Mesendoderm (in vitro differentiated cells): Measurements from ENCODE around the gene PIGP.

Experiments used
- DNase-seq: peaks from one replicate; pipeline ENCODE4 v3.0.0; 2013
- H2AK5ac ChIP-seq: 2 replicates; pipeline ENCODE4 v1.6.1; 2013; ENCODE audit warnings: low read length, inconsistent platforms
- H2BK120ac ChIP-seq: 2 replicates; pipeline ENCODE4 v1.6.1; 2013; ENCODE audit warnings: low read depth, mild to moderate bottlenecking, low read length, moderate library complexity, mixed read lengths
- H2BK15ac ChIP-seq: replicated peaks from 2 replicates; pipeline ENCODE4 v1.6.1; 2013; ENCODE audit warnings: low read depth, mild to moderate bottlenecking, moderate library complexity
- H2BK5ac ChIP-seq: 2 replicates; pipeline ENCODE4 v1.6.1; 2013; ENCODE audit warnings: low read length, inconsistent platforms
- H3K18ac ChIP-seq: 2 replicates; pipeline ENCODE4 v1.6.1; 2013; ENCODE audit warnings: mild to moderate bottlenecking, low read length, mixed read lengths
- H3K23ac ChIP-seq: one replicate; pipeline ENCODE4 v1.6.1; 2013; ENCODE audit warnings: low read length
- H3K27ac ChIP-seq: 2 replicates; pipeline ENCODE4 v1.5.1; 2013; ENCODE audit warnings: low read depth, mild to moderate bottlenecking, inconsistent platforms, low read length, moderate library complexity
- H3K27me3 ChIP-seq: 2 replicates; pipeline ENCODE4 v1.6.1; 2013; ENCODE audit warnings: low read length, control low read depth, mild to moderate bottlenecking, inconsistent platforms; ENCODE audit not compliant: insufficient read depth, poor library complexity
- H3K36me3 ChIP-seq: 2 replicates; pipeline ENCODE4 v1.6.1; 2013; ENCODE audit warnings: low read length, inconsistent platforms; ENCODE audit not compliant: control insufficient read depth, insufficient read depth
- H3K4ac ChIP-seq: one replicate; pipeline ENCODE4 v1.6.1; 2013; ENCODE audit warnings: low read depth, mild to moderate bottlenecking, low read length, moderate library complexity
- H3K4me1 ChIP-seq: 2 replicates; pipeline ENCODE4 v1.6.1; 2013; ENCODE audit warnings: low read depth, low read length, inconsistent platforms; ENCODE audit not compliant: control insufficient read depth
- H3K4me2 ChIP-seq: 2 replicates; pipeline ENCODE4 v1.6.1; 2013; ENCODE audit warnings: low read length
- H3K4me3 ChIP-seq: 2 replicates; pipeline ENCODE4 v1.5.1; 2013; ENCODE audit warnings: mild to moderate bottlenecking, low read length
- H3K56ac ChIP-seq: one replicate; pipeline ENCODE4 v1.6.1; 2013; ENCODE audit warnings: low read length
- H3K79me1 ChIP-seq: 2 replicates; pipeline ENCODE4 v1.6.1; 2013; ENCODE audit warnings: low read length, inconsistent platforms
- H3K79me2 ChIP-seq: 2 replicates; pipeline ENCODE4 v1.6.1; 2013; ENCODE audit warnings: mild to moderate bottlenecking, low read length; ENCODE audit not compliant: control insufficient read depth, insufficient read depth
- H3K9ac ChIP-seq: 2 replicates; pipeline ENCODE4 v1.6.1; 2013; ENCODE audit warnings: low read length, inconsistent platforms
- H4K5ac ChIP-seq: one replicate; pipeline ENCODE4 v1.6.1; 2013; ENCODE audit warnings: low read length
- H4K8ac ChIP-seq: one replicate; pipeline ENCODE4 v1.6.1; 2013; ENCODE audit warnings: low read depth, mild to moderate bottlenecking, control low read depth, low read length, moderate library complexity
- WGBS: extraction: QIAGEN DNeasy Blood & Tissue Kit; methylation state at CpG from one replicate; pipeline ENCODE4 v1.1.7; 2013; ENCODE audit warnings: low lambda C conversion rate, missing lambda C conversion rate; ENCODE audit not compliant: insufficient coverage; ENCODE audit errors: extremely low coverage; 5-methylcytosine and 5-hydroxymethylcytosine counted together

PIGP gene

GRCh38 chr21:37032877-37033471, 39.9 kb downstream of the PIGP start:
- Histone ChIP-seq H3K18ac (no peak overlapping the region), H3K27ac (no peak overlapping the region), H3K79me2 (no peaks in the 10 kb centered on the region), H3K79me1 (no peaks in the 10 kb centered on the region), H4K5ac (no peak overlapping the region), H4K8ac (no peak overlapping the region), H3K56ac (no peak overlapping the region), H3K36me3 (no peaks in the 10 kb centered on the region), H3K23ac (no peak overlapping the region), H3K4me2 (no peak overlapping the region), H3K9ac (no peak overlapping the region), H2AK5ac (no peak overlapping the region), H3K4me1 (no peaks in the 10 kb centered on the region), H3K4me3 (no peak overlapping the region), H3K4ac (no peak overlapping the region), H2BK120ac (no peak overlapping the region), H2BK15ac (no peak overlapping the region), H3K27me3 (no peaks in the 10 kb centered on the region), H2BK5ac (no peak overlapping the region)
- no CpG with 5 or more reads among the region's 4 CpGs for WGBS
- no peak for DNase-seq

DNA sequence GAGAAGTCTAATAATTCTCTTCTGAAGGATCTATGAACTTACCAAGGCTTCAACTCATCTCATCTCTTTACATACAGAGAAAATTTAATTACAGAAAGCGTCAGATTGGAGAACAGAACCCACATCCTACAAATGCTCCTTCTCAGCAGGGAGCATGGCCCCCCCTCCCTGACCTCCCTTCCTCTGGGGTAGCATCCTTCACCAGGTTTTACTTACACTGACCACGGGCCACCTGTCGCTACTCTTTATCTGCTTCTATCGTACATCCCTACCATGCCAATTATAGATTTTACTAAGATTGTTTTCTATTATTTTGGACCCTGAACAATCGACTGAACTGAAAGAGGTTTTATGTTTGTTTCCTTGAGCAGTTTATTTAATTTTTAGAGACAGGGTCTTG, 40.6 kb downstream of the PIGP start:
- no peak overlapping the region for H3K9ac ChIP-seq
- DNase-seq, result no peak

DNA sequence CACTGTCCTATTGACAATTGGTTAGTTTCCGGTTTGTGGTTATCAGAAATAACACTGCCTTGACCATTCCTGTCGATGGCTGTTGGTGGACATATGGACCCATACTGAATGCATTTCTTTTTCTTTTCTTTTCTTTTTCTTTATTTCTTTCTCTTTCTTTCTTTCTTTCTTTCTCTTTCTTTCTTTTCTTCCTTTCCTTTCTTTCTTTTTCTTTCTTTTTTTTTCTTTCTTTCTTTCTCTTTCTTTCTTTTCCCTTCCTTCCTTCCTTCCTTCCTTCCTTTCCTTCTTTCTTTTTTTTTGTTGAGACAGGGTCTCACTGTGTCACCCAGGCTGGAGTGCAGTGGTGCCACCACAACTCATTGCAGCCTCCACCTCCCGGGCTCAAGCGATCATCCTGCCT, 42.0 kb downstream of the PIGP start:
- Histone ChIP-seq H2BK5ac (no peak overlapping the region), H3K79me1 (no peaks in the 10 kb centered on the region), H3K18ac (no peak overlapping the region), H3K56ac (no peak overlapping the region), H3K79me2 (no peaks in the 10 kb centered on the region), H3K4me2 (no peak overlapping the region), H3K9ac (no peak overlapping the region), H3K36me3 (no peaks in the 10 kb centered on the region), H2AK5ac (no peak overlapping the region), H2BK15ac (no peak overlapping the region), H3K23ac (no peak overlapping the region), H2BK120ac (no peak overlapping the region), H3K4me1 (no peaks in the 10 kb centered on the region), H3K27ac (no peak overlapping the region), H4K5ac (no peak overlapping the region), H3K4me3 (no peak overlapping the region), H4K8ac (no peak overlapping the region), H3K27me3 (no peaks in the 10 kb centered on the region), H3K4ac (no peak overlapping the region)
- WGBS, result no CpG with 5 or more reads among the region's 4 CpGs
- no peak for DNase-seq

More for the DNA sequence above, 40.6 kb downstream of the PIGP start:
- no peak overlapping the region for H3K27ac ChIP-seq
- H4K8ac ChIP-seq, result no peak overlapping the region
- no peak overlapping the region for H3K4me3 ChIP-seq
- no peak overlapping the region for H4K5ac ChIP-seq
- H2AK5ac ChIP-seq, result no peak overlapping the region
- H3K79me1 ChIP-seq, result no peaks in the 10 kb centered on the region
- H3K79me2 ChIP-seq, result no peaks in the 10 kb centered on the region
- H3K56ac ChIP-seq, result no peak overlapping the region
- H3K4ac ChIP-seq, result no peak overlapping the region
- no peaks in the 10 kb centered on the region for H3K36me3 ChIP-seq
- no peak overlapping the region for H3K4me2 ChIP-seq
- H3K27me3 ChIP-seq, result no peaks in the 10 kb centered on the region
- H2BK15ac ChIP-seq, result no peak overlapping the region
- H3K23ac ChIP-seq, result no peak overlapping the region
- H3K4me1 ChIP-seq, result no peaks in the 10 kb centered on the region
- no CpG with 5 or more reads among the region's 5 CpGs for WGBS
- H2BK120ac ChIP-seq, result no peak overlapping the region
- H3K18ac ChIP-seq, result no peak overlapping the region
- H2BK5ac ChIP-seq, result no peak overlapping the region

- no peaks in the 10 kb centered on the region for H3K27me3 ChIP-seq
- H2BK120ac ChIP-seq, result no peak overlapping the region
- DNase-seq, result no peak
- H4K8ac ChIP-seq, result no peak overlapping the region
- no peak overlapping the region for H3K9ac ChIP-seq
- H3K18ac ChIP-seq, result no peak overlapping the region
- no peak overlapping the region for H3K4me3 ChIP-seq
- no CpG with 5 or more reads among the region's 4 CpGs for WGBS
- H3K4ac ChIP-seq, result no peak overlapping the region
- H4K5ac ChIP-seq, result no peak overlapping the region
- H3K79me2 ChIP-seq, result no peaks in the 10 kb centered on the region
- H2BK15ac ChIP-seq, result no peak overlapping the region
- H3K56ac ChIP-seq, result no peak overlapping the region
- H3K27ac ChIP-seq, result no peak overlapping the region
- H2BK5ac ChIP-seq, result no peak overlapping the region
- no peaks in the 10 kb centered on the region for H3K79me1 ChIP-seq
- H3K23ac ChIP-seq, result no peak overlapping the region
- H2AK5ac ChIP-seq, result no peak overlapping the region
- no peaks in the 10 kb centered on the region for H3K36me3 ChIP-seq
- no peaks in the 10 kb centered on the region for H3K4me1 ChIP-seq
- H3K4me2 ChIP-seq, result no peak overlapping the region
Observed at GRCh38 chr21:37028570-37028969, 44.3 kb downstream of the PIGP start.

- Histone ChIP-seq H3K36me3 (no peaks in the 10 kb centered on the region), H3K4ac (no peak overlapping the region), H3K18ac (no peak overlapping the region), H3K27me3 (no peaks in the 10 kb centered on the region), H3K56ac (no peak overlapping the region), H4K5ac (no peak overlapping the region), H2BK15ac (no peak overlapping the region), H2BK5ac (no peak overlapping the region), H3K4me1 (no peaks in the 10 kb centered on the region), H3K23ac (no peak overlapping the region), H2BK120ac (no peak overlapping the region), H3K4me2 (no peak overlapping the region), H3K79me2 (no peaks in the 10 kb centered on the region), H3K4me3 (no peak overlapping the region), H4K8ac (no peak overlapping the region), H3K27ac (no peak overlapping the region), H3K9ac (no peak overlapping the region), H3K79me1 (no peaks in the 10 kb centered on the region), H2AK5ac (no peak overlapping the region)
- no CpG with 5 or more reads among the region's 4 CpGs for WGBS
- no peak for DNase-seq
Observed at GRCh38 chr21:37026499-37026898, 46.4 kb downstream of the PIGP start.

- WGBS, result no CpG with 5 or more reads among the region's 13 CpGs
- H3K79me2 ChIP-seq, result no peaks in the 10 kb centered on the region
Observed at GRCh38 chr21:37017951-37018679, 54.8 kb downstream of the PIGP start.

More at GRCh38 chr21:37017951-37018679, 54.8 kb downstream of the PIGP start:
- H3K4me2 ChIP-seq, result no peak overlapping the region
- no peak overlapping the region for H3K4ac ChIP-seq
- H2BK15ac ChIP-seq, result no peak overlapping the region
- no peaks in the 10 kb centered on the region for H3K79me1 ChIP-seq
- no peaks in the 10 kb centered on the region for H3K27me3 ChIP-seq
- no peaks in the 10 kb centered on the region for H3K36me3 ChIP-seq
- no peak overlapping the region for H3K23ac ChIP-seq
- H2AK5ac ChIP-seq, result no peak overlapping the region
- no peak overlapping the region for H2BK5ac ChIP-seq
- H4K5ac ChIP-seq, result no peak overlapping the region
- H3K4me1 ChIP-seq, result no peaks in the 10 kb centered on the region
- H2BK120ac ChIP-seq, result no peak overlapping the region
- DNase-seq, result no peak
- H3K27ac ChIP-seq, result no peak overlapping the region
- H3K4me3 ChIP-seq, result no peak overlapping the region
- no peak overlapping the region for H3K18ac ChIP-seq
- H4K8ac ChIP-seq, result no peak overlapping the region
- no peak overlapping the region for H3K56ac ChIP-seq
- H3K9ac ChIP-seq, result no peak overlapping the region
